OCI-M1 (cell line): Measurements from ENCODE around the gene TSPO.
"Not testable (repeated sequence)": the region's sequence is repeated elsewhere in the genome, so short reads cannot be mapped to it uniquely, and the experiment has no call there.

Source experiments
- DNase-seq: peaks from one replicate; lab custom pipeline; 2025; lab: John Stamatoyannopoulos, UW

The TSPO gene

DNA sequence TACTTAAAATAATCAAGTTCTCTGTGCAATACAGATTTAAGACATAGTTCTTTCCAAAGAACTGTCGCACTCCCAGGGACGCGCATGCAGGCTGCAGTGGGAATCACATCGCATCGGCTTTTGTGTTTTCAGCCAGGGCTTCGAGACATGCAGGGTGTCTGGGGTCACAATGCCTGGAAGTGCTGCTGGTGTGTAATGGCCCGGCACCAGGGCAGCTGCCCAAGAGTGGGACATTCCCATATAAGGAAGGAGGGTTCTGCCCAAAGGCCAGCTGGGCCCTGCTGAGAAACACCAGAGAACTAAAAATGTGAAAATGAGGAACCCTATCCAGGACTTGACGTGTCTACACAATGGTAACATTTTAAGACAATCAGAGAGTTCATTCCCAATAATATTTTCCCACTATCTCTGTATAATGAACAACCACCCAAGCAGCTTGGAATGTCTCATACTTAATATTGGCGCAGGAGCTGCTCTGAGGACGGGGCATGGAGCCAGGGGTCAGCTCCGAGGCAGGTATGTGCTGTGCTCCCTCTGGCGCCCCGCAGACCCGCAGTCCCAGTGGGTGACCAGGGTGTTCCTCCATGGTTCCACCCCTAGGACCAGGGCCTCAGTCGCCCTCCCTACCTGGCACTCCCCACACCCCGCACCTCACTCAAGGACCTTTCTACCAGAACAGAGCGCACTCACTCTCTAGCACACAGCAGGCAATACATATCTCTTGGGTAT lies 19.4 kb upstream of the TSPO start:
- no peak for DNase-seq

DNA sequence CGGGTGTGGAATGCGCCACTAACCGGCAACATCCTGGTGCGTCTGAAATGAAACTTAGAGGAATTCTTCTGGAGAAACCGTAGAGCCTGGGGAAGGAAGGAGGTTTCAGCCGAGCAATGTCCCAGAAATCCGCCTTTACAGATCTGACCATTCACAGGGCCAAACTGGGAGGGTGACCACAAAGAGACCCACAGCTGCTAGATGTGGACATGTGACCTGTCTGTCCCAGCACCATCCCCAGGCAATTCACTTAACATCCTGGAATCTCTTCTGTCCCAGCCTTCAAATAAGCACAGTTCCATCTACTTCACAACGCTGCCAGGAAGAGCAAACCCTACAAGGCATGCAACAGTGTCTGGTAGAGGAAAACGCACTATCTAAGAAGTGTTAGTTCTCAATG lies 18.0 kb upstream of the TSPO start:
- DNase-seq = no peak

DNA sequence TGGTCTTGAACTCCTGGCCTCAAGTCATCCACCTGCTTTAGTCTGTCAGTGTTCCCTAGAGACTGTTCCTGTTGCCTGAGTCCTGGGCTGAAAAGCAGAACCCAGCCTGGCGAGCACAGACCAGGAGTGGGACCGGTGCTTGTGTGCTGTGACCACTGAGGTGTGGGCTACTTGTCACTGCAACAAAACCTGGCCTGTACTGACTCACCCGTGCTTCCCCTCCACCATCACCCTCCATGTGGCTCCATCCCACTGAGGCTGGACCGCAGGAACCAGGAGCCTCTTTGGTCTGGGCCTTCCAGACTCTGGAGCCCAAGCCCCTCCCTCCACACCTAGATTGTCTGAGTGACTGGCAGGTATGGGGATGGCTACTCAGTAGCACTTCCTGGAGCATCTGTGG lies 16.8 kb upstream of the TSPO start:
- DNase-seq = no peak

DNA sequence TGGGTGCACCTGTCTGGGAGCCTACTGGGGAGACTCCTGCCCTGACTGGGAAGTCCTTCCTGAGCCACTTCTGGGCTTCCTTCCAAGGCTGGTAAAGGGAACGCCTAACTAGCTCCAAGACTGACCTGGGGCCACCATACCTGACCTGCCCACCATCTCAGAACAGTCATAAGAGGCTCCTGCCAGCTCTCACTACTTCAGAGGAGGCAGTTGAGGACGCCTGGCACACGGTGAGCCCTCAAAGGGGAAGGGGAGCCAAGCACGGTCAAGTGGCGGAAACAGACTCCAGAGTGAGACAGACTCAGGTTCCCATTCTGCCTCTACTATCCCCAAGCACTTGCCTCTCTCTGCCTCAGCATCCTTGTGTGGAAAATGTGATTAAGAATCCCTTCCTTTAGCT lies 15.8 kb upstream of the TSPO start:
- no peak for DNase-seq

DNA sequence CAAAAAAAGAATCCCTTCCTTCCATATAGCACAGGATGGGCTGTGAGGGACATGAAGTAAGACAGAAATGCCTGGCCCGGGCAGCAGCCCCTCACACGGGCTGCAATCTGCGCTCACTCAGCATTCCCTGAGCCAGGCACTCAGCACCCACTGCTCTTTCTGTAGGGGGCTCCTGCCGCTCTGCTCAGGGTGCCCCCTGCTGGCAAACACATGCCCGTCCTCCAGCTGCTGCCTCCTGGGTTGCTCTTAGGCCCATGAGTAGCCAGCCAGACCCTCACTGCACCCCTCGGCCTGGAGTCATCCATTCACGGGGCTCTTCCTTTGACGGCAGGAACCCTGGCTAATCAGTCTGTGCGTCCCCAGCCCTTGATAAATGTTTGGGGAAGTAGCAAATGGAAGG lies 15.1 kb upstream of the TSPO start:
- peak; percentile 20 for DNase-seq

DNA sequence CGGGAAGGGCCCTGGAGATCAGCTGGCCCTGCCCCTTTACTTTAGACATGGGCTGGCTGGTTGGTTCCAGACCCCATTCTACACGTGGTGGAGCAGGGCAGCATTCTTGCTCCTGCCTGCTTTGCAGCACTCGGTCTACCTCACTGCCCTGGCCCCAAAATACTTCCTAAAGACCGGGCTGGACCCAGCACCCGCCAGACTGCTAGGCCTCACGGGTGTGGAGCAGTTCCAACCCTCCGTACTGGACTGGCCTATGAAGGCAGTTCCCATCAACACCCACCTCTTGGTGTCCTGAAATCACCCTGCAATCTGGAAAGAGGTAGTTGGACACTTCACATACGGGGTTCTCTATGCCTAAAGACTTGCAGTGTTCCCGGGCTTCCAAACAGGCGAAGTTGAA lies 14.6 kb upstream of the TSPO start:
- no peak for DNase-seq

DNA sequence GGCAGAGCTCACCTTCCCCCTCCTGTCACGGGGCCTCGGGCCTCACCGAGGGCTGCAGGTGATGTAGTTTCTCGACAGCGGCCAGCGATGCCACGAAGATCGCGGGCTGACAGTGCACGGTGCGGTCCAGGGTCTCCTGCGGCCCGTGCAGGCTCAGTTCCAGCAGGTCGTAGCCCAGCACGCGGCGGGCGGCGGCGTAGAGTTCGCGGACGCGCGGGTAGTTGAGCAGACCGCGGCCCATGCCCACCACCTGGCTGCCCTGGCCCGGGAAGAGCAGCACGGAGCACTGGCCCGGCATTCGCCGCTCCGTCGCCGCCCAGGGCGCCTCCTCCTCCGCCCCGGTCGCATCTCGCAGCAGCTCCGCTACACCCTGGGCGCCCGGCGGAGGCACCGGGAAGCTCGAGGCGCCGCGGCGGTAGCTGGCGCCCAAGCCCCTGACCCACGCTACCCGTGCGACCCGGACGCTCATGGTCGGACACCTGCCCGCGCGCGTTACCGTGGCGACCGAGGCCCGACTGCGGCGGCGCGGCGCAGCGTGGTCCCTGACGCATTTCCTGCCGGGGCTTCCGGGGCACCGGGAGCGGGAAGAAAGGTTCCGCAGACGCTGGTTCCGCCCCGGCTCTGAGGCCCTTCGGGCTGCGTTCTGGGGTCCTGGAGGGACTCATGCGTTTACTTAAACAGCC lies 8.3 kb upstream of the TSPO start, which contains the start of gene MCAT:
Gene MCAT (minus strand): TSS at position 519 of the 683 bp plus-strand sequence. CDS start 50 bp downstream, at position 469.
- peak; percentile 91 for DNase-seq

DNA sequence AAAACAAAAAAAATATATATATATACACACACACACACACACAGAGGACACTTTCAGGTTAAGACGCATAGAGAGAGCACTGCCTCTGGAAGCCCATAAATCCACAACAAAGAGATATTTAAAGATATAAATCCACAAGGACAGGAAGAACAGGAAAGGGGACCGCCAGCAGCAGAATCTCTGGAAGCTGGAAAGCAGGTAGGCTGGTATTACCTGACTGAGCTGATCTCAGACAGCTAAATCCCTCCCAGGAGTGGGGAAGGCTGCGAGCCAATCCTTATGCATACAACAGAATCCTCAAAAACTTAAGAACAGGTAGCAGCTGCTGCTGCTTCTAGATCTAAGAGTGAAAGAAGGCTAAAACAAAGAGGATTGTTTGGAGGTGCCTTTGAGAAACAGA lies 6.4 kb upstream of the TSPO start:
- DNase-seq = no peak

DNA sequence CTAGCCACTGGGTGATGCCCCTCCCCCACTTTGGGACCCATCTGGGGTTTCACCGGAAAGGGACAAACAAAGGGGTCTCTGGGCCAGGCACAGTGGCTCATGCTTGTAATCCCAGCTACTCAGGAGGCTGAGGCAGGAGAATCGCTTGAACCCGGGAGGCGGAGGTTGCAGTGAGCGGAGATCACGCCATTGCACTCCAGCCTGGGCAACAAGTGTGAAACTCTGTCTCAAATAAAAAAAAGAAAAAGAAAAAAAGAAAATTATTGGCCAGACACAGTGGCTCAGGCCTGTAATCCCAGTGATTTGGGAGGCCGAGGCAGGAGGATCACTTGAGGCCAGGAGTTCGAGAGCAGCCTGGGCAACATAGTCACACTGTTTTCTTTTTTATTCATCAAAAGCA lies 6.0 kb upstream of the TSPO start:
- not testable (repeated sequence) for DNase-seq

DNA sequence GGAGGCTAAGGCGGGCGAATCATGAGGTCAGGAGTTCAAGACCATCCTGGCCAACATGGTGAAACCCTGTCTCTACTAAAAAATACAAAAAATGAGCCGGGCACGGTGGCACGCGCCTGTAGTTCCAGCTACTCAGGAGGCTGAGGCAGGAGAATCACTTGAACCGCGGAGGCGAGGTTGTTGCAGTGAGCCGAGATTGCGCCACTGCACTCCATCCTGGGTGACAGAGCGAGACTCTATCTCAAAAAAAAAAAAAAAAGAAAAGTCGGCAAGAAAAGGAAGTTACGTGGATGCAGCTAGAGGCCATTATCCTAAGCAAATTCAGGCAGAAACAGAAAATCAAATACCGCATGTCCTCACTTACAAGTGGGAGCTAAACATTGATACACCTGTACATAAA lies 5.0 kb upstream of the TSPO start:
- not testable (repeated sequence) for DNase-seq

DNA sequence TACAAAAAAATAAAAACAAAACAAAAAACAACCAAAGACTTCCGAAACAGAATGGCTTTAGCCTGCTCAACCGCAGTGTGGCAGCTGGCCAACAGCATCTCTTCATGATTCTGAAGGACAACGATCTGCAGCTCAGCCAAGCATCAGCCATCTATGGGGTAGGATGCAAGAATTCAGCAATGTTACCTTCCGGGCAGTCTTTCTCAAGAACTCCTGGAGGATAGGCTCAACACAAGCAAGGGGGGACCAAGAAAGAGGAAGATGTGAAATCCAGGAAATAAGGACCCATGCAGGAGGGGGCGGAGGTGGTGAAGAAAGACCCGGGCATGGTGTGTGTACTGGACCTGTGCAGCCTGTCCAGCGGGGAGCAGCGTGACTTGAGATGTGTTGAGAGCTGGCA lies 3.5 kb upstream of the TSPO start:
- peak; percentile 12 for DNase-seq

DNA sequence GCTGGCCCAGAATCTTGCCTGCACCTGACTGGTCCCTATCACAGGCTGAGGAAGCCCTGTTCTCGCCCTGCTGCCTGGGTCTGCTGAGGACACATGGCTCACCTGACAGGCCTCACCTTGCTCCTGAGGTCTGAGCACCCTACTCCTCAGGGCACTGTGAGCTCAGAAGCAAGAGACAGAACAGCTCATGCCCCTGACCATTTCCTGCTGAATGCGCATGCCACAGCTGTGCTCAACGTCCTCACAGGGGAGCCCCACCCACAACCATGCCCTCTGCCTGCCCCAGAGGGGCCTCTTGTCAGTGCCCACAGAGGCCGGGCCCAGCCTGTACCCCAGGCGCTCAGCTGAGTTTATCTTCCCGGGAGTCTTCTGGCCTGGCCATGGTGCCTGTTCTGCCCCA lies 2.8 kb upstream of the TSPO start:
- DNase-seq = no peak

DNA sequence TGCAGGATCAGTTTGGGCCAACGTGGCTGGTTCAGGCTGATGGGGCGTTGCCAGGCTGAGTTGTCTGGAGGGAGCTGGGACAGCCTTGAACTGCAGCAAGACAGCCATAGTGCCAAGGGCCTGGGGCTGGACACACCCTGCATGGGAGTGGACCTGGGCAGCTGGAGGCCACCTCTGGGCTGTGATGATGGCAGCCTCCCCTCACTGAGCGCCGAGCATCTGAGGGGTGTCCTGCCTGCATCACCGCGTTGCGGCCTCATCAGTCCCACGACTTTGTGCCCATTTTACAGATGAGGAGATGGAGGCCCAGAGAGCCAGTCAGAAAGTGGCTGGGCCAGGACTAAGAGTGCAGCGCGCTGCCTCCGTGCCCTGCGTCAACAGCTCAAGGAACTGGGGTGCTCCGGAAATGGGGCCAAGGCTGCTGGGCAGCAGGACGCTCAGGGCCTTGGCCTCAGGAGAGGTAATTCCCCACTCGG lies 590 bp upstream of the TSPO start:
- DNase-seq = no peak

DNA sequence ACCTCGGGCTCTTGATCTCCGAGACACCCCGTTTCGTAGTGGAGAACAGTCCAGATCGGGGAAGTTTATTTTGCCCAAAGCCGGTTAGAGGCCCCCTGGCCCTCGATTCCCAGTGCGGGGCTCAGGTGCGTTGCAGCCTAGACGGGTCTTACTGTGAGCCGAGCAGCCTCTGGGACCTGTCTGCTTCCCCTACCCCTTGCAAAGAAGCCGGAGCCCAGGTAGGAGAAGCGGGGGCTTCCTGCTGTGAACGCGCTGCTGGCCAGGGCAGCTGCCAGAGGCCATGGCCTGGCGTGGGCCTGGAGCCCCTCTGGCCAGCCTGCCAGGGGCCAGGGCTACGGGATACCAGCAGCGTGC lies 621 bp downstream of the TSPO start:
- no peak for DNase-seq

DNA sequence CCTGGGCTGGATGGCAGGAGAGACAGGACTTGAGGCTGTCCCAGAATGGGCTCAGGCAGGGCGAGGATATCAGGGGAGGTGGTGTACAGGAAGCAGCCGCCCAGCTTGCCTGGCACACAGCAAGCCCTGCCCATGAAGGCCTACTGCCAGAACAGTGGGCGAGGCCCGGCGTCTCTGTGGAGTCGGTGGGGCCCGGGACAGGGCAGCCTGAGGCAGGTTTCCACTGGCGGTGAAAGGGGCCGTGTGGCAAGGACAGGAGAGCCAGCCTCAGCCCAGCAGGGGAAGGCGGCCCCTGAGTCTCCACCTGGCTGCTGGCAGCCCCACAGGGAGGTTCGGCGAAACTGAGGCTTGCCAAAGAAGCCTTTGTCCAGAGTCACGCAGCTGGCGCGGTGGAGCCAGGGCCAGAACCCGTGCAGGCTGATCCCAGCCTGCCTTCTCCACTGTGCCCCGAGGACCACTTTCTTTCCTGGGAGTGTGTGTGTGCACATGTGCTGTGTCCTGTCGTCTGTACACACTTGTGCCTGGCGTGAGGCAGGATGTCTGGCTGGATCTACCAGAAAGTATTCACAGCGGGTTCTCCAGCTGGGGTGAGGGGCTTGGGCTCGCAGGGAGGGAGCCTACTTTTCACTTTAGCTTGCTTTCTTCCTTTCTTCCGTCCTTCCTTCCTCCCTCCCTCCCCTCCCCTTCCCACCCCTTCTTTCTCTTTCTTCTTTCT lies 1.2 kb downstream of the TSPO start:
- peak; percentile 36 for DNase-seq

DNA sequence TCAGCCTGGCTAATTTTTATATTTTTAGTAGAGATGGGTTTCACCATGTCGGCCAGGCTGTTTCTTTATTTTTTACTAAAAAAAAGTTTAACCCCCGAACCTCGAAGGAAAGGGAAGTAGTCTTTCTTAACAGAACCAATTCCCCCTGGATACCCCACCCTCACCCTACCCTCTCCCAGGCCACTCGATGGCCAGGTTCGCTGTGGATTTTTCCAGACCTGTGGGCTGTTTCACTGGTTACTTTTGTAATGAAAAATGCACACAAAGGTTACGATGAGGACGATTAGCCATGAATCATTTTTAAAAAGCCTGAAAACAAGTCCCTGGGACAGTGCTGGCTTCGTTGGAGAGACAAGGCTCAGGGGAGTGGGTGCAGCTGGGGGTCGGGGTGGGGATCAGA lies 2.5 kb downstream of the TSPO start:
- no peak for DNase-seq

DNA sequence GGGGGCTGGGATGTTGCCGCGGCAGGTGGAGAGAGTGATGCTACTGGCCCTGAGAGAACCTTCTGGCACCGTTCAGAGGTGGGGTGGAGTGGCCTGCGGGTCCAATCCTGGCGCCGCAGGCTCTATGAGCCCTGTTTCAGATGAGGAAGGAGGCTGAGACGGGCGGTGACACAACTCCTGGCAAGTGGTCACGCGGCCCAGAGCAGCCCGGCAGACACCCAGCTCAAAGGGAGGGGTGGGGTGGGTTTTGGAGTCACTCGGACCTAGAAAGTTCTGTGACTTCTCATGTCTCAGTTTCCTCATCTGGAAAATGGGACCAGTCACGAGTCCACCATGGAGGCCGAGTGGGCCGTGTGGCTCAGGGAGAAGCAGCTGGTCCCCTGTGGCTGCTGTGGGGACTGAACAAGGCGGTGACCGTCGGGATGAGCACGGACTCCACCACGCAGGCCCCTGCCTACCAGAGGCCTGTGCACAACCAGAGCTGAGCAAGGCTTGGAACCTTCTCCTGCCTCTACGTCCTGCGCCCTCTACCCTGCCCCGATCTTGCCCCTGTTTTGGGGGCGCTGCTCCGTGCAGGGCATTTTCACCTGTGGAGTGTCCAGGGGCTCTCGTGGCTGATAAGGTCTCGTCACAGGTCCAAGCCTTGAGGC lies 3.7 kb downstream of the TSPO start:
- DNase-seq = no peak

DNA sequence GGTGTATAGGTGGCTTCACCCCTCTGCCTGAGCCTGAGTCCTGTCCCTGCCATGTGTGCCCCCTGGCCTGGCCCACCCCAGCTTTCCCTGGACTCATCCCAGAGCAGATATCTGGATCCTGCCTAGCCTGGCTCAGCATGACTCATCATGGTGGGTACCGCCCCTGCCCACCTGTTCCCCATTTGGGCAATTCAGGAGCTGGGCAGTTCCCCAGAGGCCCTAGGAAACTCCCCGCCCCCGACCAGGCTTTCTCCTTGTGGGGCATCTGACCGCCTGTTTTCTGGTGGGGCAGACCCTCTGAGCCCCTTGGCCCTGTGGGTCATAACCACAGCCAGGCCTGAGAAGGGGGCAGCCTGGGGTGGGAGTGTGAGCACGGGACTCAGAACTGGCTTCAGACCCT lies 4.4 kb downstream of the TSPO start:
- no peak for DNase-seq

DNA sequence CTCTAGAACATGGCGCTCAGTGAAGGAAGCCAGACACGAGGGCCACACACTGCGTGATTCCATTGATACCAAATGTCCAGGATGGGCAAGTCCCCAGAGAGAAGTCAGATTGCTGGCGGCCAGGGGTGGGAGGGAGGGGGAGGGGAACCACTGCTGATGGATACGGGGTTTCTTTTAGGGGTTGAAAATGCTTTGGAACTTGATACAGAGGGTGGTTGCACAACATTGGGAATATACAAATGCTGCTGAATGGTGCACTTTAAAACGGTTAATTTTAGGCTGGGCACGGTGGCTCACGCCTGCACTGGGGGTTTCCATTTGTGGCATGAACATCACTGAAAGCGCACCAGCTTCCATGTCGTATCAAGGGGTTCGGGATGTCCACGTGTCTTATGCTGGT lies 5.1 kb downstream of the TSPO start:
- DNase-seq = no peak

DNA sequence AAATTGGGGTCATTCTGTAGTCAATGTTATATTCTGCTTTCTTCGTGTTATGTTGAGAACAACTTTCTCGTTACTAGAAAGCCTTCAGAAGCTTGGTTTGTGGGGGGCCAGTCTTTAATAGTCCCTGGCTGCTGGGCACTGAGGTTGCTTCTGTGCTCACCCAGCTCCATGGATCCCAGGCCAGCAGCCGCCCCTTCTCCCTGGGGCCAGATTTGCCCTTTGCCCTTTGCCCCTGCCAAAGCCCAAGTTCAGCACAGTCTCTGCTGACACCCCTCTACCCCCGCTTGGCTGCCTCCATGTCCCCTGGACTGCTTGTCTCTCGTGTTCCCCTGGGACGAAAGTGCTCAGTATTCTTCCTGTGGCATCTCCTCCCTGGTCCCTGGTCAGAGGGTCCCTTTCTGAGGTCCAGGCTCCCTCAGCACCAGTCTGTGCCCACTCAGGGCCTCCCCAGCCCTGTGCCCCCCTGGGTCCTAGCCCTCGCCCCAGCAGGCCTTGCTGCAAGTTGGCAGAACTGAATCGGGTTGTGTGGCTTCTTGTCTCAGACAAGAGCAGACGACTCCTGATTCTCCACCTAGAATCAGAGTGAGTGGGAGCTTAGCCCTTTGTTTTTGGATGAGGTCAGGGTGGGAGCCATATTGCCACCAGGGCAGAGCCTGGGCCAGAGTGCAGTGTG lies 6.7 kb downstream of the TSPO start:
- no peak for DNase-seq

DNA sequence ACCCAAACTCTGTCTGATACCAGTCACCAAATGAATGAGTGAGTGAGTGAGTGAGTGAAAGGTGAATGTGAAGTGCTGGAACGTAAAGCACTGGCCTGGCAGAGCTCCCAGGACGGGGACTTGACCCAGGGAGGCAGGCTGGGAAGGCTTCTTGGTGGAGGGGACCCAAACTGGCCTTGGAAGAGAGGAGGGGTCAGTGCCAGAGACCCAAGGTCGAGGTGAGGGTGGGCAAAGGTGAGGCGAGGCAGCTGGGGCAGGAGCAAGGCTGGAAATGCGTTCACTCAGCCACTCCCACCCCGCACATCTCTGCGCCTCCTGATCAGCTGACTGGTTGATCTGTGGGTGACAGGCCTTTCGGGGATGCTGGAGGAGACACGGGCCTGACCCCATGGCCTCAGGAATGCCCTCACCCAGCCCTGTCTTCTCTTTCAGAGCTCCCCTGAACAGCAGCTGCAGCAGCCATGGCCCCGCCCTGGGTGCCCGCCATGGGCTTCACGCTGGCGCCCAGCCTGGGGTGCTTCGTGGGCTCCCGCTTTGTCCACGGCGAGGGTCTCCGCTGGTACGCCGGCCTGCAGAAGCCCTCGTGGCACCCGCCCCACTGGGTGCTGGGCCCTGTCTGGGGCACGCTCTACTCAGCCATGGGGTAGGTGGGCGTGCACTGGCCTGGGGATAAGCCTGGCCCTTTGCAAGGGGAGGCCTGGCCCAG lies 7.6 kb downstream of the TSPO start:
- DNase-seq = no peak
